Iris pigment epithelial cell (primary cell): ENCODE measurements around the gene TLL1.
A peak's percentile ranks its signal among the peaks of the same experiment; 100 is the strongest.

Source experiments
- DNase-seq: peaks from one replicate; pipeline ENCODE4 v3.0.0-alpha.2; 2011; ENCODE audit warnings: low read depth

TLL1 gene

DNA sequence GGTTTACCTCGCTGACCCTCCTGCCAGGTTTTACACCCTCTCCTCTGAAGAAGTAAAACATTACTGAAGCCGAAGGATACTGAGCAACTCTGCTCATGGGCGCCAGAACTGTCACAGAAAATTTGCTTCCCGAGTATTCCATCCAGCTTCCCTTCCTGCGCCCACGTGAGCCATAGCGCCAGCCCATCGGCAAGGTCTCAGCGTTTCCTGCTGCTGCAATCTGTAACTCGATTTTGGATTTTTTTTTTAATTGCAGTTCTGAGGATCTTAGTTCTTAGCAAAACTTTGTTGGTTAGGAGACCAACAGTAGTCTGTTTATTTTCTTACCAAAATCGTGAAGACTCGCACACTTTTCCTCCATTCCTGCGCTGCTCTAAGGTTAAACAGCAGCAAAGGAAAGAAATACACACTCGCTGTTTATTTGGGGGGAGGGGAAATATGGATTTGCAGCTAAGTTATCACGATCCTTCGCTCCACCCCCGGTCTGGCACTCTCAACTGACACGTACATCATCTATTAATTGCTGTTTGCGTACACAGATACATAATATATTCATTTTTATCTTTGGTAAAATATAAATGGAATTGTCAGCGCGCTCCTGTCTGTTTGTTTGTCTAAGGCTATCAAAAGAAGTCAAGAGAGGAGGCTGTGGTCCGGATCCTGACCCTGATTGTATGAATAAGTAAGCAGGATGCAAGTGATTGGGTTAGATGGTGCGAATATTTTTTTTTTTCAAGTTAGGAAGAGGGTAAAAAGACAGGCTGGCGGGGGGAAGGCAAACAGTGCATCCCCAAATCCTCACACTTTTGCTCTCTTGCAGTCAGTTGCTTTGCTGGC, at the start of gene TLL1:
TLL1 (plus strand) TSS at position 777 of the 837 bp plus-strand sequence. CDS start 668 bp downstream, outside the sequence.
- DNase-seq: peak; percentile 11

DNA sequence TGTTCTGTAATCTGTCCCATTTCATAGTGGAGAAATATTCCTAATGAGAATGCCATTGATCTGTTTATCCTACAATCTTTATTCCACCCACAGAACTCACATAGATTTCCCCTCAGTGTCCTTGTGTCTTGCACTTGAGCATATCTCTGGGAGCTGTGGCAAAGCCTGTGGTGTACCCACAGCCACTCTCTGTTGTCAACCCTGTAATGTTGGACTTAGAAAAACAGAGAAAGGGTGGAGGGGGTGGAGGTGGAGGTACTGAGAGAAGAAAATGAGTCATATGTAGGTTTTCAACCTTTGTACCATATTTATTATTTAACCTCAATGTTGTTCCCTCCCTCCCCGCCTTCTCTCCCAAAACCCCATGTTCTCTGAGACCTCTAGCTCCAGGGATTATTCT, 46.9 kb upstream of the TLL1 start:
- DNase-seq: no peak

DNA sequence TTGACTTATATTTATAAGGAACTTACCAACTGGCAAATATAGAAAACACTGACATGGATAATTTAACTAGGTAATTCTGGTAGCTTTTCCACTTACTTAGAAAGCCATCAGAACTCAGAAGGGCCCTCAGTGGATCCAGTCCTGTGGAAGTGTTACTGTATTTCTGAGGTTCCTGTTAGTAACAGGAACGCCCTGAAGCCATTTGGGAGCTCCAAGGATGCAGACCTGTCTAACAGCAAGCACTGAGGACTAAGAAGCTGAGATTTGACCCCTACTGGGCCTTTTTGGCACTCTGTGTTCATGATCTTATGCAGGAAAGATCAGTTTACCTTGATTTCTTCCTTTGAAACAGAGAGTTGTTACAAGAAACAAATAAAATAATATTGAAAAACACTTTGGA, 46.0 kb upstream of the TLL1 start:
- no peak for DNase-seq

DNA sequence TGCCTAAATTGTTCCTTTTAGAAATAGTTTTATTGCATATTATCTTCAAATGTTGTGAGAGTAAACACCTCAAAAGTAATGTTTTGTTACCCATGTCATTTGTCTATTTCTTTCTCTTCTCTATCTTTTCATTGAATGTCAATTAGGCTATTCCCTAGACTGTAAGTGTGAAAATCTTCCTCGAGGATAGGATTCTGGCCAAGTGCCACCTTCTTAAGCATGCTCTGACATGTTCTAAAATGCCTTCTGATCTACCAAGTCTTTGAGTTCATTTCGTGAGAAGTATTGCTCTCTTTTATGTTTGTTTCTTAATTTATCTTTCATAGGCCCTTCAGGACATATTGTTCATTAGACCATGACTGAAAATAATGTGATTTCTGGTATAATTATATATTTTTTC, 44.1 kb upstream of the TLL1 start:
- DNase-seq: peak; percentile 5

DNA sequence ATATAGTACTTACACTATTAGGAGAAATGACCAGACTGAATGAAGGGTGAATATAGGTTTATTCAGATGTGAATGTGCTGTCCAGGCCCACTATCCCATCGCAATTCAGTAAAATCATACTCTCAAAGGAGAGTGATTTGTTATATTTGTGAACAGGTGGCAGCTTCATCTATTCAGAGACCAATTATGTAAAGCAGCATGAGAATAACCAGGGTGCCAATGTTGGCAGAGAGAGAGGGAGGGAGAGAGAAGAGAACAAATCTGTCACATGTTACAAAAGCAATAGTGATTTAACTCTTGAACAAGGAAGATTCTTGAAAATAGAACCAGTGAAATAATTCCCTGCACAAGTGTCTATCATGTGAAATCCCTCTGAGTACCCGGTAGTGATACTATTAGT, 38.9 kb upstream of the TLL1 start:
- no peak for DNase-seq

DNA sequence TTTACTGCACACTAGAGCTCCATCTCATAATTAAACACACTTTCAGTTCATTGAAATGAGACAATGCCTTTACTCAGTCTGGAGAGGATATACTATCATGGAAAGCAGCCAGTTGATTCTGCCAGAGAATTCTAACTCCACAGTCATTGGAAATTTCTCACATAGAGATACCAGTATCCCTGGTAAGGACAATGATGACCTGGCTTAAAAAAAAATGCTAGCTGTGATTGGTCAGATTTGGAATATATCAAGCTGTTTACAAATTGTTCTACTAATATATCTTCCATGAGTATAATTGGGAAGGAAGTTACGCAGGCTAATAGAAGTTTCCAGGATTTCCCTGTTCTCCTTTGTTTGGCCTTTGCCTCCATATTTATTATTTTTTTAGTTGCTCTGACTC, 34.5 kb upstream of the TLL1 start:
- DNase-seq: no peak

DNA sequence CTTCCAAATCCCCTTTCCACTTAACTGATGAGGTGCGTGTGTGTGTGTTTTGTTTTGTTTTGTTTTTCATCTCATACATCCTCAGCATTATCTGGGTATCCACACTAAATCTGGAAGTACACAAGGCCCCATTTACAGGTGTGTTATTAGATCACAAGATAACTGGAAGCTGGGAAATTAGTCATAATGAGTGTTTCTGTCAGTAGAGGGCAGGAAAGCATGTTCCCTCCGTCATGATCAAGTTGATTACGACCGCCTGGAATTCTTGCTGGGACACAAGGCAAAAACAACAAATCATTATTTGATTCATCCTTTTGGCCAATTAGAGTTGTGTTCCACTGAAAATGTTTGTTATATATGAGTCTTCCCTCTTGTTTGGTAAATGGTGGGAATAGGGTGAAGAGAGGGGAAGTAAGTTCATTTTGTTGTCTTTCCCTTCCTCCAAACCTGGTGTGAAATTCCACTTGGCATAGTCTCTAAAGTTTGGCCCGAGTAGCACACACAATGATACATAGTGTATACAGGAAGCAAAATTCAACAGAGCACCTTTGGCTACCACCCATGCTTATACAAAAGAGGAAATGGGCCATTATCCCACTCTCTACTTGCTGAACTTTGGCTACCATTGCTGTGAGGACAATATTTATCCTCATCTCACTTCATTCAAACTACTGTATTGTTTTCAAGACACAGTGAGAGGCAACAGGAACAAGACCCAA, 33.3 kb upstream of the TLL1 start:
- no peak for DNase-seq

DNA sequence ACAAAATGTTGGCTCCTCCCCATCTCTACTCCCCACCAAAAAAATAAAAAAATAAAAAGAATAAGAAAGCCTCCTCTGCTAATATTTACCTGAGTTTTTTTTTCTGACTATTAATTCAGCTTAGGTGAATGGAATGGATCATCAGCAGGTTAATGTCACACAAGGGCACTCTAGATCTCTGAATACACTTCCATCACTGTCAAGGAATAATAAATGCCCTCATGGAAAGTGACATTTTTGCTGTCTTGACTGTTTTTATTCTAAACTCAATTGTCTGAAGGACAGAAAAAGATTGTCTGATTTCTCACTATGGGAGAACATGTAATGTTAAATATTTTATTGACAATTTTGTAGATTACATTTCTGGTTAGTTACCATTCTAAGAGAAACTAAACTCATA, 30.4 kb upstream of the TLL1 start:
- DNase-seq: no peak

DNA sequence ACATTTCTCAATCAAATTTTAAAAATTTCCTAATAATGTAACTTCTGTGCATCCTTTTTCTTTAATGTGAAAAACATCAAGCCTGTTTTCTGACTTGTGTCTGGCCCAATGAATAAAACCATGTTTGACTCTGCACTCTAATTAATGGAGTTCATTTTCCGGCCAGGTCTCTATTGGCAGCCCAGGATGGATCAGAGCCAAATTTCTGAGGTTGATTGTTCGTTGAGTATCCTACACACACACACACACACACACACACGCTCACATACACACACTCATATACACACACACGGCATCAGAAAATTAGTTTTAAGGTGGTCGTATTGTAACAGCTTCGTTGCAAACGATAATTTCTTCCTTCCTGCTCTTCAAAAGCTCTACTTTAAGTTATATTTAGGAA, 28.9 kb upstream of the TLL1 start:
- DNase-seq: no peak

DNA sequence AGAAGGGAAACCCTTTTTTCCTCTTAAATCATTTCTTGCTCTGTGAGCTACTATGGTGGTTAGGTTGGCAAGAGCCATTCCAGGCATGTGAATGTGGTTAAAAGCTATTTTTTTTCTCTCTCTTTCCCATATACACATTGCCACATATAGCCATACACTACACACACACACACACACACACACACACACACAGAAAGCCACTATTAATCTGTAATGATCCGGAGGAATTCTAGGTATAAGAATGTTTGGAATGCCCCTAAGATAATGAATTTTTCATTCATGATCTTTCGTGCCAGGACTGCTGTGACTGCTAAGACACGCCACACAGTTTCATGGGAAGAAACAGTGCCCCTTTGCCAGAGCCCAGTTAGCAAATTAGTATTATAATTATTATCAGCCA, 21.8 kb upstream of the TLL1 start:
- no peak for DNase-seq

DNA sequence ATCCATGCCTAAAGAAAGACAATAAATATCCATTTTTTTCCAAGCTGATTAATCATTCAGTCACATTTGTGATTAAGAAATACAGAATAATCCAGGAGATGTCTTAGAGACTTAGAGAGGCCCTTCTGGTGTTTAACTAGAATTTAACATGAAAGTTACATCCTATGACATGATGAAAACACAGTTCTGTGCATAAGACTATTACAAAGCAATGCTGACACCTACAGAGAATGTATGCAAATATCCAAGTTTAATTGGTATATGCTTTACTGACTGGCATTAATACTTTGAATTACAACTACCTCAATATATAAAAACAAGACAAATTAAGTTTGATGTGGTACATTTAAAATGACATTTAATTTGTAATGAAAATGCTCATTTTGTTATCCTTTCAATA, 17.8 kb upstream of the TLL1 start:
- no peak for DNase-seq

DNA sequence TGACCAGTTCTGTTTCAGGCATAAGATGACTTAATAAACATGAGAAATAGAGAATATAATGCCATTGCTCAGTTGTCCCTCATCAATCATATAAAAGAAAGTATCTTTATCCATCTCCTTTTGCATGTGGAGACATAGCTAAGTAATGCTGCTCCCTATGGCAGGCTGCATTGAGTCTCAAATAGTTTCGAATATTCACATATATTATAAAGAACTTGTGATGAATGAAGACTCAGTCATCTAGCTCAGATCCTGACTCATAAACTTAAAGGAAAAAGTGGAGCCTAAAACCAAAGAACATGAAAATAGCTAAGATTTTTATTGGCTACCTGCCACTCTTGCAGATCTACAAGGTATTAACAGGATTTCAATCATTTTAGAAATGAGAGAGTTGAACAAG, 11.7 kb upstream of the TLL1 start:
- no peak for DNase-seq

DNA sequence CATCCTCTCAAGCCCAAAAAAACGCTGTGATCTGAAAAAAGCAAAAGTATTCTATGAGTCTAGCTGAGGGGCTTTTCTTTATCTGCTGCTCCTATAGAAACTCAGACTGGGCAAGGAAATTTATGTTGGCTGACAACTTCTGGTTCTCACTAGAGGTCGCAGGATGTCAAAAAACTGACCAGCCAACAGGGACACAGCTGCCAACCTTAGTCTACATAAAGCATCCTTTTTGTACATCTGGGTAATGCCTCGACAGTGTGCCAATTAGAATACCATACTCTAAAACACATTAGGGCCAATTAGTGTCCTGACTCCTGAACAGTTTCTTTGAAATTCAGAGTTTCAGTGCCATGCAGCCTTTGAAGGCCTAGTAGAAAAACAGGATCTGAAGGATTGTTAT, 8.8 kb upstream of the TLL1 start:
- no peak for DNase-seq

DNA sequence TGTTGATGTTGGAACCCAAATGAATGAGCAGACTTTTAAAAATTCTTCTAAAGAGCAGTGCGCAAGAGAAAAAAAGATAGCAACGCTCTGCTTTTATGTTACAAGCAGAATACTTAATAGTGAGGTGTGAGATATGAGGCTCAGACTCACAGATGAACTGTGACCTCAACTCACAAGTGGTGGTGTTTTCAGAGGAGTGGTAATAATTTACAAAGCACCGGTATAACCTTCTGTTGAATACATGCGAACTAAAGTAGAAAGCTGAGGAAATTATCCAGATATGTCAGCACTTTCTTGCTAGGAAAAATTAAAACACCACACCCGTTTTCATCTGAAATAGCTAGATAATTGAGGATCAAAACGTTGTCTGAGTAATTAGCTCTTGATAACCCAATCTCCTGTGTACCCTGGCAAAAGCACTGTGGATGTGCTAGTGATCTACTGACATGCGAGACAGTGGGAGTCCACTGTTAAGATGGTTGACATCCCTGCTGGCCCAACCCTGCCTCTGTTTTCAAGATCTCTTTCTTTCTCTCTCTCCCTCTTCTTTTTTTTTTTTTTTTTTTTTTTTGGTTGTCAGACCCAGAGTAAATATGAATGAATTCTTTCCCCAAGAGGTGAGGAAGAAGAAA, 6.9 kb upstream of the TLL1 start:
- no peak for DNase-seq

DNA sequence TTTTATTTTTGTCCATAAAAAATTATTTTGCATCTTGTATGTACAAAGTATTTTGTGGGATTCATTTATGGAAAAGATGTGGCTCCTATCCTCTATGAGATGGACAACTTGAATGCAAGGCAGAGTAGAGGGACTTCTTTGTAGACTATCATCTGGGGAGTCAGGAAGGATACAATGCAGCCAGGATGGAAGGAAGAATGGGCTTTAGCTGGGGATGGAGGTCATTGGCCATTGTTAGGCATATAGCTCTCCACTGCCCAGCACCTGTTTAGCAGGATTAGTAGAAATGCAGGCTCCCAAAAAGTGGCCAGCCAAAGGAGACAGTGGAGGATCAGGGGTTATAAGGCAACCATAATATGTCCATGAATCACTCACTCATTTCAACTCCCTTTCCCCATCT, 5.1 kb upstream of the TLL1 start:
- DNase-seq: no peak

DNA sequence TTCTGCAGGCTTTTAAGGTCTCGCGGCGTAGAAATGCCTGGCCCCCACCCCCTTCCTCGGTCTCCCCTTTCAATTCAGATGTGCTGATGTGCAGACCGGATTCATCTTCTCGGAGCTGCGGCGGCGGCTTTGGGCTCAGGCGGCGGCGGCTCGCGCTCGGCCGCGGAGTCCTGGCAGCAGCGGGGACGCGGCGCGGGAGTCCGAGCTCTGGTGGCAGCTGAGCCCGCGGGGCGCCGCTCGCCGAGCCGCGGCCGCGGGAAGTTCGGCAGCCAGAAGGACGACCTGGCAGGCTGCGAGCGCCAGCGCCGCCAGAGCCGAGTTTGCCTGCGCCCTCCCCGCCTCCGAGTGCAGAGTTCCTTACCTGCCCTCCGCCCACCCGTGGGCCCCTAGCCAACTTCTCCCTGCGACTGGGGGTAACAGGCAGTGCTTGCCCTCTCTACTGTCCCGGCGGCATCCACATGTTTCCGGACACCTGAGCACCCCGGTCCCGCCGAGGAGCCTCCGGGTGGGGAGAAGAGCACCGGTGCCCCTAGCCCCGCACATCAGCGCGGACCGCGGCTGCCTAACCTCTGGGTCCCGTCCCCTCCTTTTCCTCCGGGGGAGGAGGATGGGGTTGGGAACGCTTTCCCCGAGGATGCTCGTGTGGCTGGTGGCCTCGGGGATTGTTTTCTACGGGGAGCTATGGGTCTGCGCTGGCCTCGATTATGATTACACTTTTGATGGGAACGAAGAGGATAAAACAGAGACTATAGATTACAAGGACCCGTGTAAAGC, 448 bp downstream of the TLL1 start:
- DNase-seq: peak; percentile 16

DNA sequence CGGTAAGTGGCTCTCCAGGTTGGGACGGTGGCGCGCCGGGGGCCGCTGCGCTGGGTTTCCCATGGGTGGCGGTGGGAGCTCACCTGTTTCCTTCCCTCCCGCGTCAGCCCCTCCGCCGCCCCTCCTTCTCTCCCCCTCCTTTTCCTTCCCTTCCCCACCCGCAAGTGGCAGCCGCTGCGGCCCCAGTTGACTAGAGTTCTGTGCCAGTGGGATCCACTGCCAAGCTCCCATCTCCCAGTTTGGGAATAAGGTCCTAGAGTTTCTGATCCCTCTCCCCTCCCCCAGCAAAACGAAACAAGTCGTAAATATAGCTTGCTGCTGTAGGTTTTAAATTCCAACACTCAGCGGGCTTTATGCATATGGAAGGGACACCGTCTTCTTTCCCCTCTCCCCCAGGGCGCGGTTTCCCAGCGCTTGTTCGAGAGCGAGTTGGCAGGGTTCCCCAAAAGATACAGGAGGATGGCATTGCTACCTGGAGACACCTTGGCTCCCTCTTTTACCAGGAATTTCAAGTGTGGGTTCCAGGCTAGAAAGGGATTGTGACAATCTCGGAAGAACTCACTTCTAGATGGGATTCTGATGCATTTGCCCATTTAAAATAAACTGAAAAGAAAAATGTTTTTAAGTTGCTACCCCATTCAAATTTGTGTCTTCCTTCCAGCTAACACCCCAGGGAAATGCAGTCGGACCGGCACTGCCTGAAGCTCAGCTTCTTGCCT, 1.2 kb downstream of the TLL1 start:
- DNase-seq: no peak

DNA sequence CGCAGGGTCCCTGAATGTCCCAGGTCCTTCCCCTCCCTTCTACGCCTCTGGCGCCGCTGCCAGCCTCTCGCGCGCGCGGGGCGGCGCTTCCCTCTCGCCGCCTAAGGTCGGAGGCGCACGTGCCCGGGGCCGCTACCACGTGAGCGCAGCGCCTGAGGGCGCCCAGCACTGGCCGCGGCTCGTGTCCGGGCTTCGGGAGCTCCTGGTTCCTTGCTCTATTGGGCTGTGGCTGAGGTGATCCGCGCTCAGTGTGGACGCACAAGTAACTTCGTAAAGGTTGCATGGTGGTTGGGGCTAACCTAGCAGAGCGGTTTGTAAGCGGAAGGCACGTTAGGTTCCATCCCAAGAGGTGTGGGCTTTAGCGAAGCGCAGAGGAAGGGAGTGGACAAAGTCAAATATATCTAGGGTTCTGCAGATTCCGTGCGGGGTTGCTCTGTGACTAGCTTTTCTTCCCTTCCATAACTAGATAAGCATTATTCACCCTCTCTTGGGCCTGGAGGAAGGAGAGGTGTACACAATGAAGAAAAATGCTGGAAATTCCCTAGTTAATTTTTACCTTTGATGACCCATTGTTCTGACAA, 1.8 kb downstream of the TLL1 start:
- DNase-seq: no peak

DNA sequence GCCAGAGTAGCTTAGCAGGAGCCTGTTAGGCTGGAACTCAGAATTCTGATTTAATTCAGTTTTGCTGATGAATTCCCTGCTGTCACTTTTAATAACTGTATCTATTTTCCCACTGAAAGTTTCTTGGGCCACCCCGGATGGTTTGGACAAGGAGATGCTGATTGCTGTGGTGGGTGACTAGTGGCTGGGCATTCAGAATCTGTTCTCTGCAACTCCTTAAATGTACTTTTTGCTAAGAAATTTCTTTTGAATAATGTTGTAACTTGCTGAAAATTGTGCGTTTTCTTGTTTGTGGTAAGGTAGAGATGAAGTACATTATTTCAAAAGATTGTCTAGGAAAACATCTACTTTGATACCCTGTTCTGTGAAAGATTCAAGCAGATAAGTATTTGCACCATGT, 2.4 kb downstream of the TLL1 start:
- DNase-seq: no peak

DNA sequence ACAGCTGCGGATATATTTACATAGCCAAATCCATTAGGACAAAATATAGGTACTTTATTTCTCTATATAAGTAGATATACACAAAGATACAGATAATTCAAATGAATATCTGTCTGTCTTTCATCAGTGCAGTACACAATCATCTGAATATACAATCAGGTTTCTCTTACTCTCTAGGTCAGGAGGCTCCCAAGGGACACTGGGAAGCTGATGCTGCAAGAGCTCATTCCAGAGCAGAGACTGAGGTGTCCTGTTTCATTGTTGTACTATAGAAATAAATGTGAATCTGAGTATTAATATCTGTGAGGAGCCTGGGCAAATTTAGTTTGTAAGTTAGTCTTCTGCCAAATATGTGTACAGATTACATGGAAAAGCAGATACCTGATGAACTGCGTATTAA, 4.2 kb downstream of the TLL1 start:
- no peak for DNase-seq

DNA sequence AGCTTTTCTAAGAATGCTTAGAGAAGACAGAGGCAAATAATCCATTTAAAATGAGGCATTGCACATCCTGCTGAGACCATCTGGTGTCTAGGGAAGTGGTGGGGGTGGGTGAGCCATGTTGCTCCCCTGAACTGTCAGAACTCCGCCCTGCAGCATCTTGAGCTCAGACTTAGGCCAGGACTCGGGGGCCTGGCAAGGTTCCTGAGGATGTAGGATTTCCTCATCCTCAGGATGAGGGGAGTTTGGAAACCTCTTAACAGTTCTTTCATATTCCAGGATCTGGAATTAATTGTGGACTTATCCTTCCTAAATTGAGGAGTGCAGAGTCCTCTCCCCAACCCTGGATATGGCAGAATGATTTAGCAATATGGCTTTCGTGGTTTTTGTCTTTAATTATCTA, 6.6 kb downstream of the TLL1 start:
- no peak for DNase-seq
